MG63 (cell line): ENCODE data around the gene SMYD3. TPM values are rescaled to one million over a fixed set of nuclear protein-coding genes. Genes with fewer than 3 reads are reported as not detected.
"Not testable (repeated sequence)": the region's sequence is repeated elsewhere in the genome, so short reads cannot be mapped to it uniquely, and the experiment has no call there.

Source experiments
- DNase-seq: peaks from one replicate; pipeline ENCODE4 v3.0.0-alpha.2; 2020
- H3K27me3 ChIP-seq: fragments of 250-450 bp; sonication (Bioruptor Pico); 2 replicates; pipeline ENCODE4 v1.5.1; 2020; ENCODE audit warnings: mild to moderate bottlenecking, moderate library complexity
- H3K36me3 ChIP-seq: fragments of 250-450 bp; sonication (Bioruptor Pico); 2 replicates; pipeline ENCODE4 v1.5.1; 2020; ENCODE audit warnings: mild to moderate bottlenecking, moderate library complexity
- H3K4me3 ChIP-seq: fragments of 250-450 bp; sonication (Bioruptor Pico); 2 replicates; pipeline ENCODE4 v1.5.1; 2020; ENCODE audit warnings: mild to moderate bottlenecking, moderate library complexity
- H3K9me3 ChIP-seq: fragments of 250-450 bp; sonication (Bioruptor Pico); 2 replicates; pipeline ENCODE4 v1.5.1; 2020; ENCODE audit warnings: mild to moderate bottlenecking, moderate library complexity
- total RNA-seq: library from RNA; depleted of rRNA; stranded (reverse); fragments of >200 nt; shearing (Covaris generic); gene quantifications from 2 replicates; pipeline ENCODE4 v1.2.3, GENCODE V29; 2014; ENCODE audit warnings: low replicate concordance

The SMYD3 gene
- total RNA-seq, 1 experiment from 2014 or later = 46.6 TPM

- DNase-seq = no peak
- H3K36me3 ChIP-seq = no peaks in the 10 kb centered on the region
- H3K4me3 ChIP-seq = no peak overlapping the region
Observed at GRCh38 chr1:245832771-245833527, 674.1 kb downstream of the SMYD3 start.

DNA sequence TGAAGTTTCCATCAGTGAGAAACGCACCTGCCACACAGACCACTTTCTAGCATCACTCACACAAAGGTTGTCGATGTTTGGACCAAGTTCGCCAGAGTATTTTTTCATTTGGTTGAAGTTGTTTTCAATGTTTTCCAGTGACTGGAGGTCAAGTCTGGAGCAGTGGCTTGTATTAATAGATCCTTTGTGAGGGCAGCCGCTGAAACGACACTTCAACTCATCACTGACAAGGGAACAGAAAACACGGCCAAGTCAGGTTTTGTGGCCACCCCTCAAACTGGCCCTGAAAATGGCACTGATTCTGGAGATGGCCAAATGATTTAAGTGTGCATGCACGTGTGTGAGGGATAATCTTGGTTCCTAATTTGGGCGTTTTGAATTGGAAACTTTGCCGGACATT is 675.6 kb downstream of the SMYD3 start:
- no peaks in the 10 kb centered on the region for H3K9me3 ChIP-seq
- DNase-seq = no peak
- no peaks in the 10 kb centered on the region for H3K36me3 ChIP-seq
- no peak overlapping the region for H3K4me3 ChIP-seq
- no peaks in the 10 kb centered on the region for H3K27me3 ChIP-seq

More at GRCh38 chr1:245832771-245833527, 674.1 kb downstream of the SMYD3 start:
- H3K27me3 ChIP-seq = no peaks in the 10 kb centered on the region
- no peaks in the 10 kb centered on the region for H3K9me3 ChIP-seq

DNA sequence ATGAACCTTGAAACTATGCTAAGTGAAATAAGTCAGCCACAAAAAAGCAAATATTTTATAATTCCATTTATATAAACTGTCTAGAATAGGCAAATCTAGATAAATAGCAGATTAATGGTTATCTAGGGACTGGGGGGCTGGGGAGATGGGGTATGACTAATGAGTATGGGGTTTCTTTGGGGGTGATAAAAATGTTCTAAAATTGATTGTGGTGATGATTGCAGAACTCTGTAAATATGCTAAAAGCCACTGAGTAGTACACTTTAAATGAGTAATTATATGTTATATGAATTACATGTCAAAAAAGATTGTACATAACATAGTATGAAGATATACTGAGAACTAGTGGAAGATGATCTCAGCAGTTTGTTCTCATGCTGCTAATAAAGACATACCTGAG is 677.3 kb downstream of the SMYD3 start:
- Histone ChIP-seq H3K27me3 (no peaks in the 10 kb centered on the region), H3K9me3 (no peaks in the 10 kb centered on the region), H3K4me3 (no peak overlapping the region), H3K36me3 (no peaks in the 10 kb centered on the region)
- no peak for DNase-seq

- H3K4me3 ChIP-seq = no peak overlapping the region
- H3K9me3 ChIP-seq = no peaks in the 10 kb centered on the region
- no peaks in the 10 kb centered on the region for H3K36me3 ChIP-seq
- no peak for DNase-seq
- H3K27me3 ChIP-seq = no peaks in the 10 kb centered on the region
Observed at GRCh38 chr1:245829194-245829593, 677.9 kb downstream of the SMYD3 start.

DNA sequence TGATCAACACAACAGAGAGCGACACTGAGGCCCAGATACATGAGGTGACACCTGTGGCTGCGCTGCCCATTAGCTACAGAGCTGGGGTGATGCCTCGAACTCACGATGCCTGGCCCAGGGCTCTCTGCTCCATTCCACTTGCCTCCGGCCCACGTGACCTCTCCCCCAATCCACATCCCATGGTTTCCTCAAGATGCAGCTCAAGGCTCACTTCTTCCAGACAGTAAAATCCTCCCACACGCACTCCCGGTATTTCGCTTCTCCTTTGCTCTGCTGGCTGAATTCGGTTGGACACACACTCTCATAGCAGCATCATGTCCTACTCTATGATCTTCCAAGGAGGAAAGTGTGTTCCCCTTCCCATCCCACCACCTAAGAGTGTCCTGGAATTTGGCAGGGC is 679.8 kb downstream of the SMYD3 start:
- H3K27me3 ChIP-seq = no peaks in the 10 kb centered on the region
- H3K36me3 ChIP-seq = no peaks in the 10 kb centered on the region
- H3K9me3 ChIP-seq = no peaks in the 10 kb centered on the region
- DNase-seq = no peak
- H3K4me3 ChIP-seq = no peak overlapping the region

GRCh38 chr1:245825128-245825901 is 681.8 kb downstream of the SMYD3 start:
- Histone ChIP-seq H3K9me3 (no peaks in the 10 kb centered on the region), H3K27me3 (no peaks in the 10 kb centered on the region), H3K4me3 (no peak overlapping the region), H3K36me3 (no peaks in the 10 kb centered on the region)
- no peak for DNase-seq

DNA sequence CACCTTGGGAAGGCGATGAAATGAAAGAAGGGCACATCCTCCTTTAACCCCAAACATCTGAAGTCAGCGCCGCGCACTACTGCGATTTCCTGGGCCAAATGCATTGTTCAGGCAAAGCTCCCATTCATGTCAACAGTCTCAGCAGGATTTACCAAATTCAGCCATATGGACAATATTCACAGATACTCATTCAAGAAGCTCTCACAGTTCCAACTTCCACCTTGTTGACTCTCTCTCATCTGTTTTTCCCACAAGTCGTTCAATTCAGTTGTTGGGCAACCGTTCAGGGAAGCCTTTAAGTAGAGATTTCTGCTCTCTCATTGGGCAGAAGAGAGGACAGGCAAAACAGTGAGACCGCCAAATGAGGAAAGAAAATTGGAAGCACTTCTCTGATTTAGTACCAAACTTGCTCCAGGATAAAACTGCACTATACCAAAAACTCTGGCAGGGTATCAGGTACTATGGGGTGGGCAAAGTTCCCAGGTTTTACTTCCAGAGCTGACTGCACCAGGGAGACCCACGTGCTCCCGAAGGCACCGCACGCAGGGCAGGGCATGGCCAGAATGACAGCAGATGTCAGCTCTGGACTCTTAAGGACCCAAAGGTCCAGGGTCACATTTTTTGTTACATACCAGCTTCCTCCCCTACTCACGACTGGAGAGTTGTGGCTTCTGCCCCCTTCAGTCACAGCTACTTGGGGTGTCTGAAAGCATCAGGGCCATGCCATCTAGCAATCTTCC is 683.5 kb downstream of the SMYD3 start:
- Histone ChIP-seq H3K9me3 (no peaks in the 10 kb centered on the region), H3K4me3 (no peak overlapping the region), H3K27me3 (no peaks in the 10 kb centered on the region), H3K36me3 (no peaks in the 10 kb centered on the region)
- no peak for DNase-seq

DNA sequence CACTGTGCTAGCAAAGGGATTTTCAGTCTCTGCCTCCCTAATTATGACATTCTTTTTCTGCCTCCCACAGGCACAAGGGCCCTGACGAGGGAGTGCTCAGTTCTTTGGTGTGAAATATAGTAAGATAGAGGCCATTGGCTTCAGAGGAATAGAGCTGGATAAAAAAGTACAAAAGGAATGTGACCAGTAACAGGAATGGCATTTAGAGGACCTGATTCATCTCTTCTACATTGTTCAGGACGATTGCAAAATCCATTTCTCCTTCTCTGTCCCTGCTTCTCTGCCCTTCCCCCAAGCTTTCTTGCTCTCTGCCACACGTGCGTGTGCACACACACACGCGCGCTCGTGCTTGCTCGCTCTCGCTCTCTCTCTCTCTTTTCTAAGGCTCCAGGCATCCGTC is 684.1 kb downstream of the SMYD3 start:
- 0 out of 2 replicates have a peak, but pooled peaks cover 1% of the 10 kb centered on the region for H3K9me3 ChIP-seq
- H3K27me3 ChIP-seq = no peaks in the 10 kb centered on the region
- H3K36me3 ChIP-seq = no peaks in the 10 kb centered on the region
- DNase-seq = peak; percentile 60
- H3K4me3 ChIP-seq = no peak overlapping the region

DNA sequence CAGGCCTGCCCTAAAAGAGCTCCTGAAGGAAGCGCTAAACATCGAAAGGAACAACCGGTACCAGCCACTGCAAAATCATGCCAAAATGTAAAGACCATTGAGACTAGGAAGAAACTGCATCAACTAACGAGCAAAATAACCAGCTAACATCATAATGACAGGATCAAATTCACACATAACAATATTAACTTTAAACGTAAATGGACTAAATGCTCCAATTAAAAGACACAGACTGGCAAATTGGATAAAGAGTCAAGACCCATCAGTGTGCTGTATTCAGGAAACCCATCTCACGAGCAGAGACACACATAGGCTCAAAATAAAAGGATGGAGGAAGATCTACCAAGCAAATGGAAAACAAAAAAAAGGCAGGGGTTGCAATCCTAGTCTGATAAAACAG is 688.7 kb downstream of the SMYD3 start:
- not testable (repeated sequence) for H3K4me3 ChIP-seq, H3K36me3 ChIP-seq, H3K9me3 ChIP-seq, H3K27me3 ChIP-seq, DNase-seq

- H3K4me3 ChIP-seq, H3K27me3 ChIP-seq, DNase-seq, H3K36me3 ChIP-seq, H3K9me3 ChIP-seq: not testable (repeated sequence)
Observed at GRCh38 chr1:245816496-245816895, 690.6 kb downstream of the SMYD3 start.

GRCh38 chr1:245814651-245815050 is 692.4 kb downstream of the SMYD3 start:
- no peak overlapping the region for H3K4me3 ChIP-seq
- DNase-seq = no peak

GRCh38 chr1:245812278-245812677 is 694.8 kb downstream of the SMYD3 start:
- no peaks in the 10 kb centered on the region for H3K27me3 ChIP-seq
- no peak for DNase-seq
- H3K36me3 ChIP-seq = no peaks in the 10 kb centered on the region
- no peaks in the 10 kb centered on the region for H3K9me3 ChIP-seq
- no peak overlapping the region for H3K4me3 ChIP-seq

More at GRCh38 chr1:245814651-245815050, 692.4 kb downstream of the SMYD3 start:
- H3K27me3 ChIP-seq = no peaks in the 10 kb centered on the region
- 0 out of 2 replicates have a peak, but pooled peaks cover 2% of the 10 kb centered on the region for H3K9me3 ChIP-seq
- no peaks in the 10 kb centered on the region for H3K36me3 ChIP-seq

- H3K4me3 ChIP-seq = no peak overlapping the region
- H3K36me3 ChIP-seq = no peaks in the 10 kb centered on the region
Observed at GRCh38 chr1:245810789-245811337, 696.2 kb downstream of the SMYD3 start.

DNA sequence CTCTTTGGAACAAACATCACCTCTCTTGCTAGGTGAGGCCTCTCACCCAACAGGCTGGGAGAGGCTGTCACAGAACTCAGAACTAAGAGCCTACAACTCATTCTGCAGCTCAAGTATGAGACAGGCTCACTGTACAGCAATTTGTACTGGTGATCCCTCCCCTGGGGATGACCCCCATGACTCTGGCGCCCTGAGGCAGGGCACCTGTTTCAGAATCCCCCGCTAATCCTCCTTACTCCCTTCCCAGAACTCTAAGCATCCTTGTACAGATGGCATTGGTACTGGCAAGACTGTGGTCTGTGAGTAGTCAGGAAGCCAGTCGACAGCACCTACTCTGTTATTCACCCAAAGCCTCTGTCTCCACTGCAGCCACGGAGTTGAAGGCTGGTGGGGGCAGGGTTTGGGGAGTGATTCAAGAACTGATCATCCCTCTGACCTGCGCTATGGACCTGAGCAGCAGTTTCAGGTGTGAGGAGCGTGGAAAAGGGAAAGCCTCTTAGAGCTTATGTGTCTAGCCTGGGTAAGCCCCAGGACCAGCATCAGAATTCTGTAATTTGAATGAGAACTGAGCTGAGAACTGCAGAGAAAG is 696.8 kb downstream of the SMYD3 start:
- no peak overlapping the region for H3K4me3 ChIP-seq
- H3K27me3 ChIP-seq = no peaks in the 10 kb centered on the region
- no peaks in the 10 kb centered on the region for H3K36me3 ChIP-seq
- no peak for DNase-seq
- no peaks in the 10 kb centered on the region for H3K9me3 ChIP-seq

More at GRCh38 chr1:245810789-245811337, 696.2 kb downstream of the SMYD3 start:
- no peaks in the 10 kb centered on the region for H3K9me3 ChIP-seq
- no peak for DNase-seq
- no peaks in the 10 kb centered on the region for H3K27me3 ChIP-seq

DNA sequence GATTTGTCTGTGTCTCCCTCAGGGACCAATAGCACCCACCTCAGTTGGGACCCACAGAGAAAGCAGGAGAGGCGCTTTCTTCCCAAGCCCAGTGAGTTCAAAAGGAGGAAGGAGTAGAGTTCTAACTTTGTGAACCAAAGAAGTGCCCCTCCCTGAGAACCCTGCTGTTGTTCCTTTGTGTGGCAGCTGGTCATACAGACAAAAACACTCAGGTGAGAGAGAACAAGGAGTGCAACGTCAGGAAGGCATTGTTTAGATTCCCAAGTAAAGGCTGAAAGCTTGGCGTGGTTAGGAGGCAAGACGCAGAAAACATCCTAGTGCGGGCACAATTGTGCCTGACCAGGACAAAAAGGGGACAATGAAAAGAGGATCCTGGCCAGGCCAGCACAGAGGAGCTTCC is 697.7 kb downstream of the SMYD3 start:
- no peak for DNase-seq
- Histone ChIP-seq H3K27me3 (no peaks in the 10 kb centered on the region), H3K9me3 (no peaks in the 10 kb centered on the region), H3K36me3 (no peaks in the 10 kb centered on the region), H3K4me3 (no peak overlapping the region)

DNA sequence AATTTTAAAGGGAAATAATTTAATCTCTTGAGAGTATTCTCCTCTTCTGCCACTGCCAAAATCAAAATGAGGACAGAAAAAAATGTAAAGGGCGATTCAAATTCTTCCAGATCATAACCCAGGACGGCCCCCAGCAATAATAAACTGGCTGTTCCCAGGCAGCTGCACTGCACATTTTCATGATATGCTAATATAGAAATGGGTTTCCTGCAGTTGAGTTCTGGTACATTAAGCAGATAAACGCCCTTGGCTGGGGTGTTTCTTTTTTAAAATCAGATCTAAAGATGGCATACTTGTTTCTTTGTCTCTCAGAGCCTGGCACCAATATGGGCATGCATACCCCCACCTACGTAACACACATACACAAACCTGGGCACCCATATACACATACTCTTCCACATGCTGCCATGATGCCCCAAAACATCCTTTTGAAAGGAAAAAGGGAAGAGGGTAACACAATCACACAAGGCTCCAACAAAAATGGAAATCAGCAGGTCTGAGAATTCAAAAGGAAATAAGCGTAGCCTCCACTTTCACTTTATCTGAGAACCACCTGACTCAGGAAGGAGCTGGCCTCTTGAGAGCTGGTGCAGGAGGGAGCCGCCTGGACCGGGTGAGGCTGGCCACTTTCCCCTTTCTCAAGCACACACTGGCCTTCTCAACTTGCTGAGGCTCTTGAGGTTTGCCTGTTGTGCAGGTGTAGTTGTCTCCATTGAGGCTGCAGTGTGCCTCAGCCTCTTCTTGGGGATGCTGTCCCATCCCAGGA is 698.9 kb downstream of the SMYD3 start:
- no peaks in the 10 kb centered on the region for H3K9me3 ChIP-seq
- H3K27me3 ChIP-seq = no peaks in the 10 kb centered on the region
- no peaks in the 10 kb centered on the region for H3K36me3 ChIP-seq
- H3K4me3 ChIP-seq = no peak overlapping the region
- DNase-seq = no peak
